ENCODE data around the gene KCNMA1.

GRCh38 chr10:77560471-77560870, 77.1 kb downstream of the KCNMA1 start:
- TF ChIP-seq, protein P1, sequence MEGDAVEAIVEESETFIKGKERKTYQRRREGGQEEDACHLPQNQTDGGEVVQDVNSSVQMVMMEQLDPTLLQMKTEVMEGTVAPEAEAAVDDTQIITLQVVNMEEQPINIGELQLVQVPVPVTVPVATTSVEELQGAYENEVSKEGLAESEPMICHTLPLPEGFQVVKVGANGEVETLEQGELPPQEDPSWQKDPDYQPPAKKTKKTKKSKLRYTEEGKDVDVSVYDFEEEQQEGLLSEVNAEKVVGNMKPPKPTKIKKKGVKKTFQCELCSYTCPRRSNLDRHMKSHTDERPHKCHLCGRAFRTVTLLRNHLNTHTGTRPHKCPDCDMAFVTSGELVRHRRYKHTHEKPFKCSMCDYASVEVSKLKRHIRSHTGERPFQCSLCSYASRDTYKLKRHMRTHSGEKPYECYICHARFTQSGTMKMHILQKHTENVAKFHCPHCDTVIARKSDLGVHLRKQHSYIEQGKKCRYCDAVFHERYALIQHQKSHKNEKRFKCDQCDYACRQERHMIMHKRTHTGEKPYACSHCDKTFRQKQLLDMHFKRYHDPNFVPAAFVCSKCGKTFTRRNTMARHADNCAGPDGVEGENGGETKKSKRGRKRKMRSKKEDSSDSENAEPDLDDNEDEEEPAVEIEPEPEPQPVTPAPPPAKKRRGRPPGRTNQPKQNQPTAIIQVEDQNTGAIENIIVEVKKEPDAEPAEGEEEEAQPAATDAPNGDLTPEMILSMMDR (IDR thresholded peaks at IDR 0.05) = no peak
- TF ChIP-seq POLR2A (IDR thresholded peaks at IDR 0.05; ENCODE audit: low read depth) (no peak), EP300 (IDR thresholded peaks at IDR 0.05) (no peak)
